IPS-NIHi7 (cell line): Measurements from ENCODE around the gene C1QL4.
"Not testable (repeated sequence)": the region's sequence is repeated elsewhere in the genome, so short reads cannot be mapped to it uniquely, and the experiment has no call there.

Experiments used
- DNase-seq: peaks from one replicate; pipeline ENCODE4 v3.0.0; 2012; ENCODE audit warnings: mixed read lengths; ENCODE audit errors: extremely low spot score

The C1QL4 gene

DNA sequence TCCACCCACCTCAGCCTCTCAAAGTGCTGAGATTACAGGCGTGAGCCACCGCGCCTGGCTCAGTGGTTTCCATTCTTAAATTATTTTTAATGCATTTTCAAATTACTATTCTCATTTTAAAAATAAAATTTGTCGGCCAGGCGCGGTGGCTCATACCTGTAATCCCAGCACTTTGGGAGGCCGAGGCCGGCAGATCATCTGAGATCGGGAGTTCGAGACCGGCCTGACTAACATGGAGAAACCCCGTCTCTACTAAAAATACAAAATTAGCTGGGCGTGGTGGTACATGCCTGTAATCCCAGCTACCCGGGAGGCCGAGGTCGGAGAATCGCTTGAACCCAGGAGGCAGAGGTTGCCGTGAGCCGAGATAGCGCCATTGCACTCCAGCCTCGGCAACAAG lies 3.2 kb downstream of the C1QL4 start:
- not testable (repeated sequence) for DNase-seq

DNA sequence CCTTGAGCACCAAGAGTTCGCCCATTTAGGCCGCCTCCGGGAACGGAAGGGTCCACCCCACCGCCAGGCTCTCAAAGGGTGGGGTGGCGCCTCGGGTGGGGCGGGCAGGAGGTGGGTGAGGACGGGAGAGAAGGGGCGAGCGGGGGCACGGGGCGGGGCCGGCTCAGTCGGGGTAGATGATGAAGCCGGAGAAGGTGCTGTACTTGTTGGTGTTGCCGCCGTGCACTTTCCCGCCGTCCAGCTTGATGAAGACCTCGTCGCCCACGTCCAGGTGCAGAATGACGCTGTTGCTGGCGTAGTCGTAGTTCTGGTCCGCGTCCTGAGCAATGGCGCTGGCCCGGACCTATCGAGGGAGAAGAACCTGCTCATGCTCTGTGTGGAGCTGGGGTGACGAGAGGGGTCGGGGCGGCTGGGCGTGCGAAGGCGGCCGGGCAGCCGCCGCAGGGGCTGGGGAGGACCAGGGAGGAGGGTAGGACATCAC lies 4.1 kb downstream of the C1QL4 start:
- DNase-seq: no peak

DNA sequence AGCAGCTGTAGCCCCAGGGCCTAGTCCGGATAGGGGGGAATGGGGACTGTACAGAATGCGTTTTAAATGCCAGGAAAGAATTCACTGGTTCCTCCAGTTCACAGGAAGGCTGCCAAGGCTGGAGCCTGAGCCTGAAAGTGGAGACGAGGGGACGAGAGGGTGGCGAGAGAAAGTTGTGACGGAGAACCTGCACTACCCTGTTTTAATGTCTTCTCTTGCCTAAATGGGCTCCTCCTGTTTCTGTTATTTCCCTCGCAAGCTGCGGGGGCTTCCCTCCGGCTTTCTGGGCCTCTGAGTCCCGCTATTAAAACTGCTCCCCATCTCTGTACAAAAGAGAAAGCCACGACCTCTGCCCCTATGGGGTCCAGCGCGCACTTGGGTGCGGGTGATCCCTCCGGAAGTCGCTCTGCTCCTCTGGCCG lies 4.5 kb downstream of the C1QL4 start:
- no peak for DNase-seq

DNA sequence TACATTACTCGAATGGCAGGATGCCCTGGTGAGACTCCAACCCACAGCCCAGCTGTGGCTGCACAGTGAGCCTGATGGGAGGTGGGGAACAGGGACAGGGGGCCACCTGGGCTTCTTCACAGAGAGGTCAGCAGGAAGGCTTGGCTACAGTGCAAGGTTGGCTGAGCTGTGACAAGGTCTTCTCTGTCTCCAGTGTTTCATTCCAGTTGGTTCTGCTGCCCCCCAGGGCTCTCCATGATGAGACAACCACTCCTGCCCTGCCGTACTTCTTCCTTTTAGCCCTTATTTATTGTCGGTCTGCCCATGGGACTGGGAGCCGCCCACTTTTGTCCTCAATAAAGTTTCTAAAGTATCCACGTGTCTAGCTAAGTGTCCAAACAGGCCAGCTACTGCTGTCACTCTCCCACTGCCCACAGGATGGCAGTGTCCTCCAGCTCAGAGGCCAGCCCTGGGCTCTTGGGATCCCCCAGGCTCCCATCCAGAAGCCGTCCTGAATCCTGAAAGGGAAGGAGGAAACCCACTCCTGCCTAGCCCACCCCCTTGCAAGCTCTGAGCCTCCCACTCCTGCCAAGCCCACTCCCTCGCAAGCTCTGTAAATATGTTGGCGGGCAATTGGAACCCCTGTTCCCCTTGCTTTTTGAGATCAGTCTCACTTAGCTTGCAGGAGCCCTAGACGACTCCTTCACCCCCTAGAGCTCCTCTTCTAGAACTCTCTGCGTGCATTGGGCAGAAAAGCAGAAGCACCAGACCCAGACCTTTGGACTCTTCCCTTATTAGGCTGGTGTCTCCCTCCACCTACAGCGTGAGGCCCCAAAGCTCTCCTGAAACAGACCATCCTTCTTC lies 5.4 kb downstream of the C1QL4 start:
- peak; percentile 80 for DNase-seq

DNA sequence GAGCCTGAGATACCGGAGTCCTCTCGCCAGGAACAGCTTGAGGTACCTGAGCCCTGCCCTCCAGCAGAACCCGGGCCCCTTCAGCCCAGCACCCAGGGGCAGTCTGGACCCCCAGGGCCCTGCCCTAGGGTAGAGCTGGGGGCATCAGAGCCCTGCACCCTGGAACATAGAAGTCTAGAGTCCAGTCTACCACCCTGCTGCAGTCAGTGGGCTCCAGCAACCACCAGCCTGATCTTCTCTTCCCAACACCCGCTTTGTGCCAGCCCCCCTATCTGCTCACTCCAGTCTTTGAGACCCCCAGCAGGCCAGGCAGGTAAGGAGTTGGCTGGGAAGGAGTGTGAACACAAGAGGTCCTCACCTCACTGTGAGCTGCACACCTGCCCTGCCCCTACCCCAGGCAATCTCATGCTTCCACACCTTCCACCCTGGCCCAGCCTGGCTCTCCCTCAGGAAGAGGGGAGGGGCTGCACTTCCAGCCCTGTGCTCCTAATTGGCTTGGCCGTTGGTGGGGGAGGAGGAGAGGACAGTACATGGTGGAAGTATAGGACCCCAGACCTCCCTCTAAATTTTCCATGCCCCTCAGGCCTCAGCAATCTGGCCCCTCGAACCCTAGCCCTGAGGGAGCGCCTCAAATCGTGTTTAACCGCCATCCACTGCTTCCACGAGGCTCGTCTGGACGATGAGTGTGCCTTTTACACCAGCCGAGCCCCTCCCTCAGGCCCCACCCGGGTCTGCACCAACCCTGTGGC lies 6.2 kb downstream of the C1QL4 start:
- DNase-seq: no peak

DNA sequence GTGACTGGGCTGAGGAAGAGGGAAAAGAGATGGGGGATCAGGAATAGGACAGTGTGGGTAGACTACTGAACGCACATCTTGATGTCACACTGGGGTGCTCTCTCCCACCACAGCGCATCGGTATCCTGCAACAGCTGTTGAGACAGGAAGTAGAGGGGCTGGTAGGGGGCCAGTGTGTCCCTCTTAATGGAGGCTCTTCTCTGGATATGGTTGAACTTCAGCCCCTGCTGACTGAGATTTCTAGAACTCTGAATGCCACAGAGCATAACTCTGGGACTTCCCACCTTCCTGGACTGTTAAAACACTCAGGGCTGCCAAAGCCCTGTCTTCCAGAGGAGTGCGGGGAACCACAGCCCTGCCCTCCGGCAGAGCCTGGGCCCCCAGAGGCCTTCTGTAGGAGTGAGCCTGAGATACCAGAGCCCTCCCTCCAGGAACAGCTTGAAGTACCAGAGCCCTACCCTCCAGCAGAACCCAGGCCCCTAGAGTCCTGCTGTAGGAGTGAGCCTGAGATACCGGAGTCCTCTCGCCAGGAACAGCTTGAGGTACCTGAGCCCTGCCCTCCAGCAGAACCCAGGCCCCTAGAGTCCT lies 6.9 kb downstream of the C1QL4 start:
- no peak for DNase-seq

DNA sequence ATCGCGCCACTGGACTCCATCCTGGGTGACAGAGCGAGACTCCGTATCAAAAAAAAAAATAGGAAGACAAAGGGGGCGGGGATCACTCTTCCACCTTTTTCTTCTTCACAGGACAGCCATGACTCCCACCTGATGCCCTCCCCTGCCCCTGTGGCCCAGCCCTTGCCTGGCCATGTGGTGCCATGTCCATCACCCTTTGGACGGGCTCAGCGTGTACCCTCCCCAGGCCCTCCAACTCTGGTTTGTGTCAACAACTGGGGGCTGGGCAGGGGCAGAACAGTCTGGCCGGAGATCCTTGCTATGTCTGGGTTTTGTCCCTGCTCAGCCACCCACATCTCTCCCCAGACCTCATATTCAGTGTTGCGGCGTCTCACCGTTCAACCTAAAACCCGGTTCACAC lies 8.2 kb downstream of the C1QL4 start:
- no peak for DNase-seq

DNA sequence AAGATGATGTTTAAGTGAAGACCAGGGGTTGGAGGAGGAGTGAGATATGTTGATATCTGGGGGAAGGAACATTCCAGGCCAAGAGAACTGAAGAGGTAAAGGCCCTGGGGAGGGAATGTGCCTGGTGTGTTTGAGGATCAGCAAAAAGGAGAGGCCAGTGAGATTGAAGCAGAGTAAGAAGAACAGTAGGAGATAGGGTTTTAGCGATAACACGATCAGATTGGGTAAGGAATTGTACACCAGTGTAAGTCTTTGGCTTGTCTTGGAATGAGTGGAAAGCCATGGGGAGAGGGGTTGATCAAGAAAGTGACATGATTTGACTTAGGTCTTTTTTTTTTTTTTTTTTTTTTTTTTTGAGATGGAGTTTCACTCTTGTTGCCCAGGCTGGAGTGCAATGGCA lies 9.1 kb downstream of the C1QL4 start:
- no peak for DNase-seq

DNA sequence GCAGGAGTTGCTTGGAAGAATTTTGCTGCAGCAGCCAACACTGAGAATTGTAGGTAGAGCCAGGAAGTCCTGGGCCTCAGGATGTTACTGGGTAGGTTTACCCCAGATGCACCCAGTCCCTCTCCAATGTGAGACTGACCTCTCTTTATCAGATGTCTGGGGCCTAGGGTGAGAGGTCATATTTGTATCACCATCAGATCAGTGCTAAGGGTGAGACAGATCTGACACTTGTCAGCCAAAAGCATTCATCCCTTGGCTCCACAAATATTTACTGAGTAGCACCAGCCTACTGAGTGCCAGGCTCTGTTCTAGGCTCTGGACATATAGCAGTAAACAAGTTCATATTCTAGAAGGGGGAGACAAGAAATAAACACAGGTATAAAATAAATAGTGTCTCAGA lies 9.6 kb downstream of the C1QL4 start:
- no peak for DNase-seq

DNA sequence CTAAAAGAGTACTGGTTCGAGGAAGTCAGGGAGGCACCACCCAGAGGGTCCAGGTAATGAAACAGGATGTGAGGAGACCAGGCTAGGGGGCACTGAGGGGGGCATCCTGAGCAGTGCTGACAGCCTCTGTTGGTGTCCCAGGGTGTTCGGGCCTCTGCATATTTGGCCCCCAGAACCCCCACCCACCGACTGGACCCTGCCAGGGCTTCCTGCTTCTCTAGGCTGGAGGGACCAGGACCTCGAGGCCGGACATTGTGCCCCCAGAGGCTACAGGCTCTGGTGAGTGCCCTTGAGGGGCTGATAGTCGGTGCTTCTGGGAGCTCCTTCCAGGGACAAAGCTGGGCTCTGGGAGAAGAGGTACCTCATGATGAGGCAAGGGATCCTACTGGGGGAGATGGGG lies 11.4 kb downstream of the C1QL4 start:
- no peak for DNase-seq

DNA sequence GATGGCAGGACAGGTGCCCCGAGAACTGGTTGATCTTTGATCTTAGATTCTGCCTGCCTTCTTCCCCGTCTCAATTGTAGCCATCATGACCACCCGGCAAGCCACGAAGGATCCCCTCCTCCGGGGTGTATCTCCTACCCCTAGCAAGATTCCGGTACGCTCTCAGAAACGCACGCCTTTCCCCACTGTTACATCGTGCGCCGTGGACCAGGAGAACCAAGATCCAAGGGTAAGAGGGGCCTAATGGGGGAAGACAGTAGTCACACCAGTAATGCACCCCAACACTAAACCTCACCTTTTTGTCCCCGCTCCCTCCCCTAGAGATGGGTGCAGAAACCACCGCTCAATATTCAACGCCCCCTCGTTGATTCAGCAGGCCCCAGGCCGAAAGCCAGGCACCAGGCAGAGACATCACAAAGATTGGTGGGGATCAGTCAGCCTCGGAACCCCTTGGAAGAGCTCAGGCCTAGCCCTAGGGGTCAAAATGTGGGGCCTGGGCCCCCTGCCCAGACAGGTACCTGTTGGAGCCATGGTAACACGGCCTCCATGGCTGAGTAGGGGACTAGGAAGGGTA lies 13.4 kb downstream of the C1QL4 start:
- no peak for DNase-seq

DNA sequence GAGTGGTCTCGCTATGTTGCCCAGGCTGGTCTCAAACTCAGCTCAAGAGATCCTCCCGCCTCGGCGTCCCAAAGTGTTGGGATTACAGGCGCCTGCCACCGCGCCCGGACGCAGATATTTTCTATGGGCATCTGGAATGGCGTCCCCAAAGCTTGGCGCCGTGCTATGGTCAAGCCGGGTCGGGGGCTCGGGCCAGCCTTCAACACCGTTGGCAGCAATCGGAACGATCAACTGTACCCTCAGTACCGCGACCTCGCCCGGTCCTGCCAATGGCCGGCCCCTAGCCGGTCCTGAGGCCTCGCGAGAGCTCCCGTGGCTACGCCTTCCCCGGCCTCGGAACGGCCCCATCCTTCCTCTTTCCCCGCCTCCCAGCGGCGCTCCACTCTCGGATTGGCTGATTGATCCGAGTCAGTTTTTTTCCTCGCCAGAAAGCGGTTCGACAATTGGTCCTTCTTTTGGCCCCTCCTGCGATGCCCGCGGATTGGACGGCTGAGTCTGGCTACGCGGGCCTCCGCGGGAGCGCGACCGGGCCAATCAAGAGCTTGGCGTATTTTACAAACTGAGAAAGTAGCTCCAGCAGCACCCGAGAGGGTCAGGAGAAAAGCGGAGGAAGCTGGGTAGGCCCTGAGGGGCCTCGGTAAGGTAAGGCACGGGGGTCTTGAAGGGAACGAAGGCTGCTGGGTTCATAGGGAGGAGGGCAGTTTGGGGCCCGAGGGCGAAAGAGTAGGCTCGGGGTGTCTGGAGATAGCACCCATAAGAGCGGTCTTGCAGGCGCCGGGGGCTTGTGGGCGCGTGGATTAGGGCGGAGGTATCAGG lies 14.1 kb downstream of the C1QL4 start, which contains the start of gene TROAP:
Gene TROAP, plus strand, starts transcription at position 548 of the 816 bp plus-strand sequence. CDS start 354 bp downstream, outside the sequence.
- peak; percentile 100 for DNase-seq

DNA sequence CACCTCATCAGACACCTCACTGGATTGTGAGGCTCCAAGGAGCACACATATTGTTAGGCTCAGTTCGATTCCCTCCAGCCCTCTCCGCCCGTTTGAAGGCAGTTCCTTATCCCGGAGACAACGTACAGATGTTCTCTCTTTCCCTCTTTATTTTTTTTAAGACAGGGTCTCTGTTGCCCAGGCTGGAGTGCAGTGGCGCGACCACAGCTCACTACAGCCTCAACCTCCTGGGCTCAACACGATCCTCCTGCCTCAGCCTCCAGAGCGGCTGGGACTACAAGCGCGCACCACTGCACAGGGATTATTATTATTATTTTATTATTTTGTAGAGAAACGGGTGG lies 14.7 kb downstream of the C1QL4 start:
- no peak for DNase-seq

DNA sequence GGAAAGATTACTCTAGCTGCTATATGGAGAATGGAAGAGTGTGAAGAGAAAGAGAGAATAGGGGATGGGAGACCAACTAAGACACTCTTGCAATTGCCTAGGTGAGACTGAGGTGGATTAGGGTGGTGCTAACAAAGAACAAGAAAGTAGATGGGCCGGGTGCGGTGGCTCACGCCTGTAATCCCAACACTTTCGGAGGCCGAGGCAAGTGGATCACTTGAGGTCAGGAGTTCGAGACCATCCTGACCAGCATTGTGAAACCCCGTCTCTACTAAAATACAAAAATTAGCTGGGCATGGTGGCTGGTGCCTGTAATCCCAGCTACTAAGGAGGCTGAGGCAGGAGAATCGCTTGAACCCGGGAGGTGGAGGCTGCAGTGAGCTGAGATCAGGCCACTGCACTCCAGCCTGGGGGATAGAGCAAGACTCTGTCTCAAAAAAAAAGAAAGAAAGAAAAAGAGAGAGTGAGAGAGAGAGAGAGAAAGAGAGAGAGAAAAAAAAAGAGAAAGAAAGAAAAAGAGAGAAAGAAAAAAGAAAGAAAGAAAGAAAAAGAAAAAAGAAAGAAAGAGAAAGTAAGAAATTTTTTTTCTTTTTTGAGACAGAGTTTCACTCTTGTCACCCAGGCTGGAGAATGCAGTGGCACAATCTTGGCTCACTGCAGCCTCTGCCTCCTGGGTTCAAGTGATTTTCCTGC lies 16.4 kb downstream of the C1QL4 start:
- not testable (repeated sequence) for DNase-seq

DNA sequence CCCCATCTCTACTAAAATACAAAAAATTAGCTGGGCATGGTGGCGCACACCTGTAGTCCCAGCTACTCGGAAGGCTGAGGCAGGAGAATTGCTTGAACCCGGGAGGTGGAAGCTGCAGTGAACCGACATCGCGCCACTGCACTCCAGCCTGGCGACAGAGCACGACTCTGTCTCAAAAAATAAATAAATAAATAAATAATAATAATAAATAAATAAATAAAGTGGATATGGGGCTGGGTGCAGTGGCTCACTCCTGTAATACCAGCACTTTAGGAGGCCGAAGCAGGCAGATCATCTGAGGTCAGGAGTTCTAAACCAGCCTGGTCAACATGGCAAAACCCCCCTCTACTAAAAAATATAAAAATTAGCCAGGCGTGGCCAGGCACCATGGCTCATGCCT lies 19.9 kb downstream of the C1QL4 start:
- not testable (repeated sequence) for DNase-seq

DNA sequence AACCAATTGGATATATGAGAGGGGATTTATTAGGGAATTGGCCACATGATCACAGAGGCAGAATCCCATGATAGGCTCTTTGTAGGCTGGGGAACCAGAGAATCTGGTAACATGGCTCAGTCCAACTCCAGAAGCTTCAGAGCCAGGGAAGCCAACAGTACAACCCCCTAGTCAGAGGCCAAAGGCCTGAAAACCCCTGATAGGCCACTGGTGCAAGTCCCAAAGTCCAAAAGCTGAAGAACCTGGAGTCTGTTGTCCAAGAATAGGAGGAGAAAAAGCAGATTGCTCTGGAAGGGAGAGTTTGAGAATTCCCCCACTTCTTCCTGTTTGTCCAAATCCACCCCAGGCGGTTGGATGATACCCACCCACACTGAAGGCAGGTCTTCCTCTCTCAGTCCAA lies 22.2 kb downstream of the C1QL4 start:
- DNase-seq: no peak

DNA sequence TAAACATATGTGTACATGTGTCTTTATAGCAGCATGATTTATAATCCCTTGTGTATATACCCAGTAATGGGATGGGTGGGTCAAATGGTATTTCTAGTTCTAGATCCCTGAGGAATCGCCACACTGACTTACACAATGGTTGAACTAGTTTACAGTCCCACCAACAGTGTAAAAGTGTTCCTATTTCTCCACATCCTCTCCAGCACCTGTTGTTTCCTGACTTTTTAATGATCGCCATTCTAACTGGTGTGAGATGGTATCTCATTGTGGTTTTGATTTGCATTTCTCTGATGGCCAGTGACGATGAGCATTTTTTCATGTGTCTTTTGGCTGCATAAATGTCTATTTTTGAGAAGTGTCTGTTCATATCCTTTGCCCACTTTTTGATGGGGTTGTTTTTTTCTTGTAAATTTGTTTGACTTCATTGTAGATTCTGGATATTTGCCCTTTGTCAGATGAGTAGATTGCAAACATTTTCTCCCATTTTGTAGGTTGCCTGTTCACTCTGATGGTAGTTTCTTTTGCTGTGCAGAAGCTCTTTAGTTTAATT lies 26.5 kb downstream of the C1QL4 start:
- DNase-seq: not testable (repeated sequence)

DNA sequence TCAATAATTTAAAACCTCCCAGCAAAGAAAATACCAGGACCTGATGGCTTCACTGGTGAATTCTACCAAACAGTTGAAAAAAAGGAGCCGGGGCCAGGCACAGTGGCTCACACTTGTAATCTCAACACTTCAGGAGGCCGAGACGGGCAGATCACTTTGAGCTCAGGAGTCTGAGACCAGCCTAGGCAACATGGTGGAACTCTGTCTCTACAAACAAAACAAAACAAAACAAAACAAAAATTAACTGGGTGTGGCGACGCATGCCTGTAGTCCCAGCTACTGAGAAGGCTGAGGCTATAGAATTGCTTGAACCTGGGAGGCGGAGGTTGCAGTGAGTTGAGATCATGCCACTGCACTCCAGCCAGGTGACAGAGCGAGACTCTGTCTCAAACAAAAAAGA lies 27.6 kb downstream of the C1QL4 start:
- DNase-seq: no peak

DNA sequence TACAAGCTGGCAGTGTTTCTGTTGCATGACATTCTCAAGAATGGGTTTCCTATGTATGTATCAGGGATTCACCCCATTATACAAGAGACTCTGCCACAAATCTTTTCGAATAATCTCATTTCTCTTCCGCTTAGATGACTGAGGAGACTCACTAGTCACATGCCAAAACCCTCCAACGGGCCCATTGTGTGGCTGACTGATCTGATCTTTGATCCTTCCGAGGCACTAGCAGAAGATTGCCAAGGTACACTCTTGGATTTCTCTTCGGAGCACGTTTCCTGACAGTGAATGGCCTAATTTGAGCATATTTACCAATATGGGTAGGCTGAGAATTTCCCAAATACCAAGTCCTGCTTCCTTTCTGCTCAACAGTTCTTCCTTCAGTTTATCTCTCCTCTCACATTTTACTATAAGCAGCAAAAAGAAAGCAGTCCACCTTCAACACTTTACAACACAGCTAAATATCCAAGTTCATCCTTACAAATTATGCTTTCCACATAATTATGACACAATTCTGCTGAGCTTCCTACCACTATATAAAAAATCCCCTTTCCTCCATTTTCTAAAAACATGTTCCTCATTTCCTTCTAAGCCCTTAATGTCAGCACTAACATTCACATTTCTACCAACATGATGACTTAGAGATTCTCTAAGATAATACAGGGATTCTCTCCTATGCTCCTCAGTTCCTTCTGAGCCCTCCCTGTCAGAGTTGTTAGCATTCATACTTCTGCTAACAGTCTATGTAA lies 31.1 kb downstream of the C1QL4 start:
- no peak for DNase-seq

DNA sequence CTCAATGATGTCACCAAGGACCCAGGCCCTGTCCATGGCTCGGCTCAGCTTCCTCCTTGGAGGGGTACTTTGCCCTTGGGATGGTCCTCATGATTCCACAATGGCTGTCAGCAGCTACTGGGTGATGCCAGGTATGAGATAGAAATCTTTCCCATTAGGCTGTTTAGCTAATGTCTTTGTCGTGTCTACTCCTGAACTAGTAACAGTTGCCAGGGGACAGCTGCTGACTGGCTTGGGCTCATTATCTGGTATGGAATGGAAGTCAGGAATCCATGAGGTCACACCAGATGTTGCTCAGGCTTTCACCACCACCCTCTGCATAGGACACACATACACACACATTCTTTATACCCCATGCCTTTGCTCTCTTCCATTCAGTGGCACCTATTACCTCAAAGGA lies 32.8 kb downstream of the C1QL4 start:
- DNase-seq: no peak
